ENCODE measurements around the gene MSH2.
"Not testable (repeated sequence)": the region's sequence is repeated elsewhere in the genome, so short reads cannot be mapped to it uniquely, and the experiment has no call there.

MSH2 gene

DNA sequence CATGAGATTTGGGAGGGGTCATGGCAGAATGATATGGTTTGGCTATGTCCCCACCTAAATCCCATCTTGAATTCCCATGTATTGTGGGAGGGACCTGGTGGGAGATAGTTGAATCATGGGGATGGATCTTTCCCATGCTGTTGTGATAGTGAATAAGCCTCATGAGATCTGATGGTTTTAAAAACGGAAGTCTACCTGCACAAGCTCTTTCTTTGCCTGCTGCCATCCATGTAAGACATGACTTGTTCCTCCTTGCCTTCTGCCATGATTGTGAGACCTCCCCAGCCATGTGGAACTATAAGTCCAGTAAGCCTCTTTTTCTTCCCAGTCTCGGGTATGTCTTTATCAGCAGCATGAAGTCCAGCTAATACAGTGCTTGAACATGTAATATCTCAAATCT lies 5.0 kb downstream of the MSH2 start:
- not testable (repeated sequence) for DNase-seq (ENCODE audit: low read depth in 2 of 2)

- no peak for DNase-seq (ENCODE audit: low read depth in 2 of 2)
Observed at GRCh38 chr2:47414682-47415458, 11.9 kb downstream of the MSH2 start.

DNA sequence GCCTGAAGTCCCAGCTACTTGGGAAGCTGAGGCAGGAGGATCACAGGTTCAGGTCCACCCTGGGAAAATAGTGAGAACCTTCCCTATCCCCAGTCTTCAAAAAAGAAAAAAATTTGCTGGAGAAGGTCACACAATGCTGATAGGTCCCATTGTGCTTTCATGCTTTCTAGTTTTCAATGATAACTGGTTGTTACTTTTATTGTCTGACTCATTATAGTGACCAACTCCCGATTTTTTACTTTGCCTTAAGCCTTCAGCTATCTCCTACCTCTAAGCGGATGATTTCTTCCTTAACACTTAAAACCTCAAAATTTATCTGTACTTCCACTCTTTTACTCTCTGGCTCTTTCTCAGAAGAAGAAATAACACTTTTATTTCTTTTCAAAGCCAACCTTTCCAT lies 17.3 kb downstream of the MSH2 start:
- no peak for DNase-seq (ENCODE audit: low read depth in 2 of 2)

GRCh38 chr2:47420683-47421082 lies 17.7 kb downstream of the MSH2 start:
- DNase-seq (ENCODE audit: low read depth in 2 of 2): not testable (repeated sequence)

DNA sequence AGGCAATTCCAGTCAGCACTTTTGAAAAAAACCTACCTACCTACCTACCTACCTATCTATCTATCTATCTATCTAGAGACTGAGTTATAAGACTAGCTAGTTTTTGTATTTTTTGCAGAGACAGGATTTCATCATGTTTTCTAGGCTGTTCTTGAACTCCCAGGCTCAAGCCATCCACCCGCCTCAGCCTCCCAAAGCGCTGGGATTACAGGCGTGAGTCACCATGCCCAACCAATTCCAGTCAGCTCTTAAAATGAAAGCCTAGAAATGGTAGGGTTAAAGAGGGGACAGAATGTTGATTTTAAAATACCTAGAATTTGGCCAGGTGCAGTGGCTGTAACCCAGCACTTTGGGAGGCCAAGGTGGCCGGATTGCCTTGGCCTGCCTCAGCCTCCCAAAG lies 19.1 kb downstream of the MSH2 start:
- no peak for DNase-seq (ENCODE audit: low read depth in 2 of 2)

DNA sequence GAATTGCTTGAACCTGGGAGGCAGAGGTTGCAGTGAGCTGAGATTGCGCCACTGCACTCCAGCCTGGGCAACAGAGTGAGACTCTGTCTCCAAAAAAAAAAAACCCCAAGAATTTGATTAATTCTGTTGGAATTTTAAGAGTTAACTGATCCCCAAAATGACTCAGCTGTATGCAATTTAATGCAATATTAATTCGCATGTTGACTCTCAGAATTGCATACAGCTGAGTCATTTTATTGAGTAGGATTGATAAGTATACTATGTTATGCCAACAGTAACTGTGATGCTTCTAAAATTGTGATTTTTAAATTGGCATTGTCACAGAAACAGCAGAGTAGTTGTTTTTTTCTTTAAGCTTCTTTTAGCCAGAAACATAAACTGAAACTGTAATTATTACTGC lies 19.6 kb downstream of the MSH2 start:
- DNase-seq (ENCODE audit: low read depth in 2 of 2): no peak

DNA sequence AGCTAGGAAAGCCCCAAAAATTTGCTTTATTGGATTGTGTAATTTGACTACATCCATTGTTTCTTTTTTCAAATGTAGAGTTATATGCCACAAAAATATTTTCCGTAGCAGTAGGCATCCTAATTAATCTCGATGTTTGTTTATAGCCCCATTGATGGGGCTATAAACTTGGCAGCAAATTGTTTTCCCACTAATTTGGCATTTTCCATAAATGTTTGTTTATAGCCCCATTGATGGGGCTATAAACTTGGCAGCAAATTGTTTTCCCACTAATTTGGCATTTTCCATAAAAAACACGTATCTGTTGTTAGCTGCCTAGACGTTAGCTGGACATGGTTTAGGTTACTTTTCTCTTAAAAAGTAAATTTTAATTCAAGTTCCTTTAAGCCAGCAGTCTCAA lies 23.8 kb downstream of the MSH2 start:
- DNase-seq (ENCODE audit: low read depth in 2 of 2): no peak

GRCh38 chr2:47429795-47430194 lies 26.8 kb downstream of the MSH2 start:
- DNase-seq (ENCODE audit: low read depth in 2 of 2): no peak

DNA sequence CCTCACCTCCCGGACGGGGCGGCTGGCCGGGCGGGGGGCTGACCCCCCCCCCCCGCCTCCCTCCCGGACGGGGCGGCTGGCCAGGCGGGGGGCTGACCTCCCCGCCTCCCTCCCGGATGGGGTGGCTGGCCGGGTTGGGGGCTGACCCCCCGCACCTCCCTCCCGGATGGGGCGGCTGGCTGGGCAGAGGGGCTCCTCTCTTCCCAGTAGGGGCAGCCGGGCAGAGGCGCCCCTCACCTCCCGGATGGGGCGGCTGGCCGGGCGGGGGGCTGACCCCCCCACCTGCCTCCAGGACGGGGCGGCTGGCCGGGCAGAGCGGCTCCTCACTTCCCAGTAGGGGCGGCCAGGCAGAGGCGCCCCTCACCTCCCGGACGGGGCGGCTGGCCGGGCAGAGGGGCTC lies 30.1 kb downstream of the MSH2 start:
- DNase-seq (ENCODE audit: low read depth in 2 of 2): not testable (repeated sequence)

DNA sequence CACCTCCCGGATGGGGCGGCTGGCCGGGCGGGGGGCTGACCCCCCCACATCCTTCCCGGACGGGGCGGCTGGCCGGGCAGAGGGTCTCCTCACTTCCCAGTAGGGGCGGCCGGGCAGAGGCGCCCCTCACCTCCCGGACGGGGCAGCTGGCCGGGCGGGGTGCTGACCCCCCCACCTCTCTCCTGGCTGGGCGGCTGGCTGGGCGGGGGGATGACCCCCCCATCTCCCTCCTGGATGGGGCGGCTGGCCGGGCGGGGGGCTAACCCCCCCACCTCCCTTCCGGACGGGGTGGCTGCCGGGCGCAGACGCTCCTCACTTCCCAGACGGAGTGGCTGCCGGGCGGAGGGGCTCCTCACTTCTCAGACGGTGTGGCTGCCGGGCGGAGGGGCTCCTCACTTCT lies 30.5 kb downstream of the MSH2 start:
- not testable (repeated sequence) for DNase-seq (ENCODE audit: low read depth in 2 of 2)

DNA sequence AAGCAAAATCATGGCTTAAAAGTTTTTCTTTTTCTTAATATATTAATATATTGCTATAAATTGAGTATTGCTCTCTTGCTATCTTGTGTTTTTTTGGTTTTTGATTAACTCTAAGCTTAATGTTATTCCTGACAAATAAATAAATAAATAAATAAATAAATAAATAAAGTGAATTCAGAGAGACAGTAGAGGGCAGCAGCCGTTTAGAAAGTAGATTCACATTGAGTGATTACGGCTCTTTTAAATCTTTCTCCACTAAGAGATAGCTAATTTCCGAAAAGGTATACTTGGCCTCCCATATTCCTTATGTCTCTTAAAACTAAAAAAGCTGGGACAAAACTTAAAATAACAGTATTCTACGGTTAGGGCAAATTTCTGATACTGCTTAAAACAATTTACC lies 34.3 kb downstream of the MSH2 start:
- DNase-seq (ENCODE audit: low read depth in 2 of 2): no peak

DNA sequence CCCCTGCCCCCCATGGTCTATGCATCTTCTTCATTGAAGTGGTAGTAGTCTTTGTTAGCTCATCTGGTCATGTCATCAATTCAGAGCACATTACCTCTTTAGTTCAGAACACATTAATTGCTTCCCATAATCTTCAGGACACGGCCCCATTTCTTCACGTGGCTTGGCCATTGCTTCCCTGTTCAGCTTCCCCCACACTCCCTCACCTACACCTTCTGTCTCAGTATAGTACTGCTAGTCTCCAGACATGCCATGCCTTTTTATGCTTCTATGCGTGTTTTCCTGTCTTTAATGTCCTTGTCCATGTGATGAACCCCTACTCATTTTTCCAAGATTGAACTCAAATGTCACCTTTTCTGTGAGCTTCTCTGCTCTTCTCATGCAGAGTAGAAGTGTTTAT lies 35.1 kb downstream of the MSH2 start:
- no peak for DNase-seq (ENCODE audit: low read depth in 2 of 2)

- DNase-seq (ENCODE audit: low read depth in 2 of 2): no peak
Observed at GRCh38 chr2:47438783-47439182, 35.8 kb downstream of the MSH2 start.

DNA sequence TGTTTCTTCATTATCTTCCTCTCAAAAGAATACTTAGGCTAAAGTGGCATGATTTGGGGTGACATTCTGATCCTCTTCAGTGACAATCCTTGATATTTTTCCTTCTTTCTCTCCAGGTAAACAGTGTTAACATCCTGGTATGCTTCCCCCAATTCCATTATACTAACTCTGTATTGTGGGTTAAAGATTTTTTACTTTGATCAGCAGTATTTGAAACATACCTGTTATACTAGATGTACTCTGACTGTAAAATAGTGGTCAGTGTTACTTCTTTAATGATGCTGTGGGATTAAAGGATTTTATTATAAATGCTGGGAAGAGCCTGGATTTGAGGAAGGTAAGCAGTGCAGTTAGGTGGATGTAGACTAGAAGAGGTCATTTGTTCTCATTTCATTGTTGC lies 48.8 kb downstream of the MSH2 start:
- no peak for DNase-seq (ENCODE audit: low read depth in 2 of 2)

DNA sequence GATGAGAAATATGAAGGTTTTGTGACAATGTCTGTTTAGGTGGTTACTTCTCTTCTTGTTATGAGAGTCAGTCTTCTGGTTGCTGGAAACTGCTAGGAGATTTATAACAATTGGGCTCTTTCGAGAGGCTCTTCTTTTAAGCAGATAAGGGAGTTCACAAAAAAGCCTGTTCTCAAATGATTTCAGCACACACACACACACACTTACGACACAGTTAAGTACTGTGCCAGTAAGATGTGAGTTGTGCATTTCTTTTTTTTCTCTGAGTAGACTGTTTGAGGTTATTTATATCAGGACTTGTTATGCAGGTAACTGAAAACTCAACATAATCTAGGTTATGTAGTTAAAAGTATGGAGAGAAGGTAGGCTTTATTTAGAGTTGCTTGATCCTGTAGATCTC lies 49.8 kb downstream of the MSH2 start:
- DNase-seq (ENCODE audit: low read depth in 2 of 2): no peak

DNA sequence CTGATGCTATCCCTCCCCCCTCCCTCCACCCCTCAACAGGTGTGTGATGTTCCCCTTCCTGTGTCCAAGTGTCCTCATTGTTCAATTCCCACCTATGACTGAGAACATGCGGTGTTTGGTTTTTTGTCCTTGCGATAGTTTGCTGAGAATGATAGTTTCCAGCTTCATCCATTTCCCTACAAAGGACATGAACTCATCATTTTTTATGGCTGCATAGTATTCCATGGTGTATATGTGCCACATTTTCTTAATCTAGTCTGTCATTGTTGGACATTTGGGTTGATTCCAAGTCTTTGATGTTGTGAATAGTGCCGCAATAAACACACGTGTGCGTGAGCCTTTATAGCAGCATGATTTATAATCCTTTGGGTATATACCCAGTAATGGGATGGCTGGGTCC lies 51.9 kb downstream of the MSH2 start:
- DNase-seq (ENCODE audit: low read depth in 2 of 2): not testable (repeated sequence)

DNA sequence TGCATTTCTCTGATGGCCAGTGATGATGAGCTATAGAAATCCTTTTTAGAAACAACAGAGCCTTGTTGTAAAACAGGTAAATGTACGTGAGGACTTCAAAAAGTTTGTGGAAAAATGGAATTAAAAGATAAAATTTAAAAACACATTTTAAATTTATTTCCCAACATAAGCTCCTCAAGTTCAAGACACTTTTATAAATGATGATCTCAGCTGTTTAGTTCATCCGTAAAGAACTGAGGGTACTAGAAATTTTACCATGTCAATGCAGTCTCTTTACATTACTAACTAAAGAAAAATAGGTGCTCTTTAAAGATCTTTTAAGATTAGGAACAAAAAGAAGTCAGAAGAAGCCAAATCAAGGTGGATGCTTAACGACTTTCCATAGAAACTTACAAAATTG lies 52.5 kb downstream of the MSH2 start:
- no peak for DNase-seq (ENCODE audit: low read depth in 2 of 2)

- DNase-seq (ENCODE audit: low read depth in 2 of 2): no peak
Observed at GRCh38 chr2:47456851-47457250, 53.9 kb downstream of the MSH2 start.

DNA sequence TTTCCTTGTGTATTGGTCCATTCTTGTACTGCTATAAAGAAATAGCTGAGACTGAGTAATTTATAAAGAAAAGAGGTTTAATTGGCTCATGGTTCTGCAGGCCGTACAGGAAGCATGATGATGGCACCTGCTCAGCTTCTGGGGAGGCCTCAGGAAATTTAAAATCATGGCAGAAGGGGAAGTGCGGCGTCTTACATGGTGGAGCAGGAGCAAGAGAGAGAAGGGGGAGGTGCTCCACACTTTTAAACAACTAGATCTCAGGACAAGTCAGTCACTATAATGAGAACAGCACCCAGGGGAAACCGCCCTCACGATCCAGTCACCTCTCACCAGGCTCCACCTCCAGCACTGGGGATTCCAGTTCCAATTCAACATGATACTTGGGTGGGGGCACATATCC lies 54.3 kb downstream of the MSH2 start:
- no peak for DNase-seq (ENCODE audit: low read depth in 2 of 2)

DNA sequence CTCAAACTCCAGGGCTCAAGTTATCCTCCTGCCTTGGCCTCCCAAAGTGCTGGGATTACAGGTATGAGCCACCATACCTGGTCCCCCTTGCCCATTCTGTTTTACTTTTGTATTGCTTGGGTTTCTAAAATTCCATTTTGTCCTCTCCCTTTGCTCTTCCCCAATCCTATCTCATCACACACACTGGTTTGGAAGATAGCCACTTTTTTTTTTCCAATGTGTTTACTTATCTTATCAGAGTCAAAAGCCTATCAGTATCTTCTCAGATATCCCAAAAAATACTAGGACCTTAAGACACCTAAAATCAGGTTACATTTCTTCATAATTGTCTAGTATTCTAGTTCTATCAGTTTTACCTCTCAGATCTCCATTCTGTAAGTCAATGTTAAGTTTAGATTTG lies 56.1 kb downstream of the MSH2 start:
- no peak for DNase-seq (ENCODE audit: low read depth in 2 of 2)

GRCh38 chr2:47460766-47461165 lies 57.8 kb downstream of the MSH2 start:
- no peak for DNase-seq (ENCODE audit: low read depth in 2 of 2)

GRCh38 chr2:47471429-47472116 lies 68.6 kb downstream of the MSH2 start:
- DNase-seq (ENCODE audit: low read depth in 2 of 2): no peak

DNA sequence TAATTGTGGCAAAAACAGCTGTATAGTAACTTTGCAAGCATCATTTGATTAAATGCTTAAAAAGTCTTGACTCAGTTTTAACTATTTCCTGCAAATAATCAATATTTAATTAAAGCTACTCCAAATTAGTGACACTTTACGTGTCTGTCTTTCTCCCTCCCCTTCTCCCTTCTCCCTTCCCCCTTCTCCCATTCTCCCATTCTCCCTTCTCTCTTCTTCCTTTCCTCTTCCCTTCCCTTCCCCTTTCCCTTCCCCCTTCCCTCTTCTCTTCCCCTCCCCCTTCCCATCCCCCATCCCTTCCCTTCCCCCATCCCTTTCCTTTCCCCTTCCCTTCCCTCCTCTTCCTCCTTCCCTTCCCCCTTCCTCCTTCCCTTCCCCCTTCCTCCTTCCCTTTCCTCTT lies 76.9 kb downstream of the MSH2 start:
- DNase-seq (ENCODE audit: low read depth in 2 of 2): no peak

- DNase-seq (ENCODE audit: low read depth in 2 of 2): no peak
Observed at GRCh38 chr2:47483191-47483590, 80.2 kb downstream of the MSH2 start.

All from stimulated activated CD4-positive, alpha-beta T cell treated with anti-CD3 and anti-CD28 coated beads, Interleukin-4, amount 100 ng/mL, for 48 hours (primary cell).